Measurements from ENCODE around the gene PPDPF.
"Not testable (repeated sequence)": the region's sequence is repeated elsewhere in the genome, so short reads cannot be mapped to it uniquely, and the experiment has no call there.

The PPDPF gene

DNA sequence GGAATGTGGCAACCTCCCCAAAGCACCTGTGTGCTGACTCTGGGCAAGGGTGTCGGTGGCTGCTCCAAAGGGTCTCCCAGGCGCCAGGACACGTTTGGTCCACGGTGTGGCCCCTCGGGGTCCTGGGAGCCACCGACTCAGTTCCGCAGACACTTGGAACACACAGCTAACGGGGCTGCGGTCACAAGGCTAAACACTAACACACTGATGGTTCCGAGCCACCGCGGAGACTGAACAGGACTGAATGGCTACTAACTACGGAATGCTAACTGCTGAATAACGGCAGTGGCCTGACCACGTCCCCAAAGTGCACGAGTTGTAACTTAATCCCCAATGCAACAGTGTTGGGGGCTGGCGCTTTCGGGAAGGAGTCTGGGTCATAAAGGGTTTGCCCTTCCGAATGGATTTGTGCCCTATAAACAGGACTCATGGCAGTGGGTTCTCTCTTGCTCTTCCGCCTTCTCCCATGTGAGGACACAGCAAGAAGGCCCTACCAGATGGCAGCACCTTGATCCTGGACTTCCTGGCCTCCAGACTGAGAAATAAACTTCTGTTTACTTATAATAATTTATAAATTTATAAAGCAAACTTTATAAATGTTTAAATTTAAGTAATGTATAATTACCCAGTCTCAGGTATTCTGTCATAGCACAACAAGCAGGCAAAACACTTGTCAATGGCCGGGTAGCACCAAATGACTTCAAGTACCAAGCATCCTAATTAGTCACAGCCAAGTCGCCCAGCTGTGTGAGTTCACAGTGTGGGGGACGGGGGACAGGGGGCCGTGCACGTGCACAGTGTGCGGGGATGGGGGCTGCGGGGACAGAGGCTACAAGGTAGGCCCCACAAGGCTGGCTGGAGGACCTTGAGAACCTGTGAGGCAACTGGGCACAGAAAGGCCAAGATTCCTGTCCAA lies 19.4 kb upstream of the PPDPF start:
- DNase-seq = no peak

DNA sequence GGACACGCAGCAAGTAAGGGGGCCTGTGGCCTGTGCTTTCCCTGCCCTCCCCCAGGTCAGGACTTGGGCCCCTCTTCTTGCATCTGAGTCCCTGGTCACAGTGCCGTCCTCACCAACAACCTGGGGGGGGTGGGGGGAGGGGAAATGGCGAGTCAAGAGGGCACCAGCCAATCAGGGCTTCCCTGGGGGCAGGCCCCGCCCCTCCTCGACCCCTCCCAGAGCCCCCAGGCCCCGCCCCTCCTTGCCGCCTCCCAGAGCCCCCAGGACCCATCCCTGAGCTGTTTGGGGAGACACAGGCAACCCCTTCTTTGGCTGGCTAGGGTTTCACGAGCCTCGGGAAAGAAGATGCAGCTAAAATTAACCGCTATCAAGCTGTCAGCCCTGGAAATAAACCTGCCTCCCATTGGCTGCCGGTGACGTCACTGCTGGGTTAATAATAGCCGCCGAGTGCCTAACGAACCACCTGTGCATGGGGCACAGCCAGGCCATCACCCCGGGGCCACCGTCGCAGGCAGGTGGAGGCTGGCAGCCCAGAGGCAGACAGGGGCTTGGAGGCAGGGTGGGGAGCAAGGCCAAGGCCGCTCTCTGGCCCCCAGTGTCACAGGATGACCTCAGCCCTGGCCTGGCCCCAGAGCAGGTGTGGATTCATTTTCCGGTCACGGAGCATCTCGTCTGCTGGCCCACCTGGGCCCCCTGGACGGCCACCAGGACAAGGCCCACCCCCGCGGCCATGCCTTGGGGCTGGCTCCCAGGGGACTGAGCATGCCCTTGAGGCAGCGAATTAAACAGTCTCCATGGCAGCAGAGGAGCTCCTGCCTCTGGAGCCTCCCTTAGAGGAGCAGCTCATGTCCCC lies 18.5 kb upstream of the PPDPF start:
- DNase-seq = no peak

DNA sequence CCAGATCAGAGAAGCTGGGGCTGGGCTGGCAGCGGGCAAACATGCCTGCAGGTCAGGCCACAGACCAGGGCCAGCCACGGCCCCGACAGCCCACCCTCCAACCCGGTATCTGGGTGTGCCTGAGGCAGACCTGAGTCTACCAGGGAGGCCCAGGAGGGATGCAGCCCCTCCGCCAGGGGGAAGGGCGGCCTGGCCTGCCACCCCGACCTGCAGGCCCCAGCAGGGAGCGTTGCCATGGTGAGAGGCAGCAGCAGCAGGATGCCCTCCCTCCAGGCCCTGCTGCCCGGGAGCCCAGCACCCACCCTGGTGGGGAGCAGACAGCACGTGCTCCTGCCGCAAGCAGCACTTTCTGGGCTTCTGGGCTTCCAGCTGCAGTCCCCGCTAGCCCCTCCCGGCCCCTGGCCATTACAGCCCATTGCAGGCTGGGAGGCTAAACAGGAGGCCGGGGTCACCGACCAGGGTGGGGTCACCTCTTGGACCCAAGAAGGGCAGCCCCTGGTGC lies 17.8 kb upstream of the PPDPF start:
- DNase-seq = no peak

DNA sequence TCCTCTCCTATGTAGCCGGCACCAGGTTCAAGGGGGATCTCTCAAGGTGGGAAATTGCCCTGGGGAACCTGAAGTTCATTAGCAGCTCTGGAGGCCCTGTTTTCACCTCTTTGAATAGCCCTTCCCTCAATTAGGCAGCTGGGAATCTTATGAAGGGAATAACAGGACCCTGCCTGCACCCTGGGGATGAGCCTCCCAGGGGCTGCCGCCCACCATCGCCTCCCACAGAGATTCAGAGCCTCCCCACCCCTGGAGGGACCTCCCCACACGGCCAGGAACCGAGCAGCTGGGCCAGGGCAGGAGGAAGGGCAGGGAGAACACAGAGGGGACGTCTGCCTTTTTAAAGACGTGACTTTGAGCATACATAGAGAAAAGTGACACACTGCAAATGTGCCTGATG lies 17.0 kb upstream of the PPDPF start:
- DNase-seq = no peak

DNA sequence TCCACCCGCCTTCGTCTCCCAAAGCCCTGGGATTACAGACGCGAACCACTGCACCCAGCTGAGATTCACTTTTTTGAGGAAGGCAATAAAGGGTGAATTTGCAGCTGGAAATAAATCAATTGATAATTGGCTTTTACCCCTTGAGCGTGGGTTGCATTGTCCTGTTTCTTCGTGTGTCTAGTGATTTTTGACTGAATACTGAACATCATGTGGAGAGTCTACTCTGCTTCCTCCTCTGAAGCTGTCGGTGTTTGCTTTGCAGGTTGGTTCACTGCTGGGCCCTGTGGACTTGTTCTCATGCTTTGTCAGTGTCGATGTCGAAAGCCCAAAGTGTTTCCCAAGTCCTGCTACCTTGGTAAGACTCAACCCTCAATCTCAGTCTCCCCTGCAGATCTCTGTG lies 15.9 kb upstream of the PPDPF start:
- DNase-seq = no peak

DNA sequence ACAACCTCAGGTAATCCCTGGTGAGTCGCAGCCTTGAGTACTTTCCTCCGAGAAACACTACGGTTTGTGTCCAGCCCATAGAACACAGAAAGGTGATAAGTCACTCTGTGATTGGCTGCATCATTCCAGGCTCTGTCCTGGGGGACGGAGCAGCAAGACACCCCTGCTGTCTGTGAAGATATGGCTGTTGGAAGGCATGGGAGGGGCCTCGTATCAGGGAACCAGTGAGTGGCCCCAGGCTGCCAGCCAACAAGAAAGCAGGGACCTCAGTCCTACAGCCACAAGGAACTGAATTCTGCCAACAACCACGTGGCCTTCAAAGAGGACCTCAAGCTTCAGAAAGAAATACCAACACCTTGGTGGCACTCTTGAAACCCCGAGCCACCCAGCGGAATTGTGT lies 15.3 kb upstream of the PPDPF start:
- no peak for DNase-seq

DNA sequence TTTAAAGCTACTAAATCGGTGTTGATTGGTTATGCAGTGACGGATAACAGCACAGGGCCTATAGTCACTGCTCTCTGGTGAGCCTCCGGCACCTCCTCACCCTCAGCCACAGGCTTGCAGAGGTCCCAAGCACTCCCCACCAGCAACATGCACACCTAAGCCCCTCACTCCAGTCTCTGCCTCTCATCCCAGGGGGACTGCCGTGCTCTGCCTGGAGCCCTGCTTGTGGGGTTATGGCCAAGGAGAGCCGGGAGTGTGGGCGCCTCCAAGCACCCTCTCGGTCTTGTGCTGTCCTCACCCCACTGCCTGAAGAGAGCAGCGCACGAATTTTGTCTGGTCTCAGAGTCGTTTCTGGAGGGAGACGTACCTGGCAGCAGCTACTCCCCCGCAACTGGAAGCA lies 14.8 kb upstream of the PPDPF start:
- no peak for DNase-seq

DNA sequence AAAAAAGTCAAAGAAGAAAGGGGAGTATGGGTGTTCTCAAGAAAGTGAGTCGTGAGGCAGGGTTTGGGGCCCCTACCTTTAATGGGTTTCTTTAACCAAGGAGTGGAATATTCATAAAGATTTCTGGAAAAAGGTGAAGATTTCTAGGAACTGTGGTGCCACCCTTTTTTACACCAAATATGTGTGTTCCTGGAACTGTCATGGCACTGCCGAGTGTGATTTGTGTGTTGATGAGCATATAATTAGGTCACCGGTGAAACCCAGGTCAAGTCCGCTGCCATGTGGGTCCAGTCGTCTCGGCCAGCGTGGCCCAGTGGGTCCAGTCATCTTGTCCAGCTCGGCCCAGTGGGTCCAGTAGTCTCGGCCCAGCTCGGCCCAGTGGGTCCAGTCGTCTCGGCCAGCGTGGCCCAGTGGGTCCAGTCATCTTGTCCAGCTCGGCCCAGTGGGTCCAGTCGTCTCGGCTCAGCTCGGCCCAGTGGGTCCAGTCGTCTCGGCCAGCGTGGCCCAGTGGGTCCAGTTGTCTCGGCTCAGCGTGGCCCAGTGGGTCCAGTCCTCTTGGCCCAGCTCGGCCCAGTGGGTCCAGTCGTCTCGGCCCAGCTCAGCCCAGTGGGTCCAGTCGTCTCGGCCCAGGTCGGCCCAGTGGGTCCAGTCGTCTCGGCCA lies 13.4 kb upstream of the PPDPF start:
- DNase-seq = no peak

DNA sequence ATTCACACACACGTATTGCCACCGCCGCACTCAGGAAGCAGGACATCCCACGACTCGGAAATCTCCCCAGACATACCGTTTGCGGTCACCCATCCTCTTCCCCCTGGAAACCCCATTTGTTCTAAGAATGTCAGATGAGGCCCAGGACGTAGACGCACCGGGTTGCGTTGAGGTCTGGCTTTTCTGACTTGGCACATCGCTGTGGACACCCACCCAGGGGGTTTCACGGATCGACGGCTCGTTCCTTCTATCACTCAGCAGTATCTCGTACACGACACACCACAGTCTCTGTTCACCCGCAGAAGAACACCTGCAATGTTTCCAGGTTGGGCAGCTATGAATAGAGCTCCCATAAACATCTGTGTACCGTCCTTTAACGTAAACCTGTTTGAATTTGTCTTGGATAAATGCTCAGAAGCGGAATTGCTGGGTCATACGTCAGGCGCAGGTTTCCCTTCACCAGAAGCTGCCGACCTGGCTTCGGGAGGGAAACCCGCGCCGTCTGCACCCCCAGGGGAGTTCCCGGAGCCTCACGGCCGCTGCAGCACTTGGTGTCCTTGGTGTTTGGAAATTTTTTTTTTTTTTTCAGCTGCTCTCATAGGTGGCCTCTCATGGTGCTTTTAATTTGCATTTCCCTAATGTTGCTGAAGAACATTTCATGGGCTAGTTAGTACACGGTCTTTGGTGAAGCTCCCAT lies 12.3 kb upstream of the PPDPF start:
- DNase-seq = no peak

DNA sequence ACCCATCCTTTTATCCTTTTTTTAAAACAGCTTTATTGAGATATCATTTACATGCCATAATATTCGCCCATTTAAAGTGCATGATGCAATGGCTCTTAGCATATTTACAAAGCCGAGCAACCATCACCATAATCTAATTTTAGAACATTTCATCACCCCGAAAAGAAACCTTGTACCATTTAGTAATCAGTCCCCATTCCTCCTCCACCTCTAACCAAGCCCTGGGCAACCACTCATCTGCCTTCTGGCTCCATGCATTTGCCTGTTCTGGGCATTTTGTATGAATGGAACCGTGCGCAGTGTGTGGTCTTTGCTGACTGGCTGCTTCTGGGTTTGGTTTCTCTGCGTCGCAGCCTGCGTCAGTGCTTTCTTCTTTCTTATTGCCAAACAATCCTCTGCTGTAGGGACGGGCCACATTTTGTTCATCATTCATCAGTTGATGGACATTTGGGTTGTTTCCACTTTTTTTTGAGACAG lies 11.4 kb upstream of the PPDPF start:
- no peak for DNase-seq

DNA sequence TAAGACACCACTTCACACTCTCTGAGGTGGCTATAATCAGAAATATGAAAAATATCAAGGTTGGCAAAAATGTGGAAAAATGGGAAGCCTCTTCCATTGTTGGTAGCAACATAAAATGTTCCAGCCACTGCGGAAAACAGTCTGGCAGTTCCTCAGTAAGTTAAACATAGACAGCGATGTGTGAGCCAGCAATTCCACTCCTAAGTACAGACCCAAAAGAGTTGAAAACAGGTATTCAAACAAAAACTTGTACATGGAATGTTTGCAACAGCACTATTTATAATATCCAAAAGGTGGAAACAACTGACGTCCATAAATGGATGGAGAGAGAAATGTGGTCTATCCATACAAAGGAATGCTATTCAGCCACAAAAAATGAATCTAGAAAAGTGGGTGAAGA lies 7.4 kb upstream of the PPDPF start:
- no peak for DNase-seq

DNA sequence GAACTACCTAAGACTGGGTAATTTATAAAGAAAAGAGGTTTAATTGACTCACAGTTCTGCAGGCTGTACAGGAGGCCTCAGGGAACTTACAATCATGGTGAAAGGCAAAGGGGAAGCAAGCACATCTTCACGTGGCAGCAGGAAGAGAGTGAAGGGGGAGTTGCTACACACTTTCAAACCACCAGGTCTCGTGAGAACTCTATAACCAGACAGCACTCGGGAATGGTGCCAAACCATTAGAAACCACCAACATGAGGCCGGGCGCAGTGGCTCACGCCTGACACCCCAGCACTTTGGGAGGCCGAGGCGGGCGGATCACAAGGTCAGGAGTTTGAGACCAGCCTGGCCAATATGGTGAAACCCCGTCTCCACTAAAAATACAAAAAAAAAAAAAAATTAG lies 6.0 kb upstream of the PPDPF start:
- not testable (repeated sequence) for DNase-seq

DNA sequence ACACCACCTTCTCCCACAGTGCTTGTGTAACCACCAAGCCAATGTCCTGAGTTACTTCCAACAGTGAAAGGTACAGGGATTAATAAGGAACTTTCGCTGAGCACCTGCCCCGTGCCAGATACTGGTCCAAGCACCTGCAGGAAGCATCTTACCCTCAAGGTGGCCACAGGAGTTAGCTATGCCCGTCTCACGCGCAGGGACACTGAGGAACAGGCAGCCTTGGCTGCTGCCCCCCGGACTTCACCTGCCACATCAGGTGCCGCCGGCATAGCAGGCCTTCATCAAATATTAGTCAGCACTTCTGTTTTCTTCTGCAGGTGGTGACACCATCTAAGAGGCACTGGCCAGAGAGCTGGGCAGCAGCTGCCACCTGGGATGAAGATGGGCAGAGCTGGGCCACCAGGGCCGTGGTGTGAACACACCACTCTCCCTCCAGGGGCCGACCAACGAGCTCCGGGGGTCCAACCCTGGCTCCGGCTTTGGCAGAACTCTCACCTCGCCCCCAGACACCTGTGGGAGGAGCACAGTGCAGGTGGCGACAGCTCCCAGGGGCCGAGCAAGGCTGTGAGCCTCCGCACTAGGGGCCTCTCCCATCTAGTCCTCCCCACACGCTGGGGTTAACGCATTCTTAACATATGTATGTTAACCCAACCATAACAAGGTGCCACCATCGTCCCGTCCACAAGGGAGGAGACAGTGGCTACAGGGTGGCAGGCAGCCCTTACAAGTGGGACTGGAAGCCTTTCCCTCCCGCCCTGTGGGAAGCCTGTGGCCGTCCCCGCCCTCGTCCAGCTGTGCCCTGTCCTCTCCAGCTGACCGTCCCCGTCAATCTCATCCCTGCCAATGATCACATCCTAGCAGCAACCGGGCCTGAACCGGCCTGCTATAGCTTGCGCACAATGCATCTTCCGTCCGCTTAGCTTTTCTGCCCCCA lies 2.9 kb upstream of the PPDPF start:
- no peak for DNase-seq

DNA sequence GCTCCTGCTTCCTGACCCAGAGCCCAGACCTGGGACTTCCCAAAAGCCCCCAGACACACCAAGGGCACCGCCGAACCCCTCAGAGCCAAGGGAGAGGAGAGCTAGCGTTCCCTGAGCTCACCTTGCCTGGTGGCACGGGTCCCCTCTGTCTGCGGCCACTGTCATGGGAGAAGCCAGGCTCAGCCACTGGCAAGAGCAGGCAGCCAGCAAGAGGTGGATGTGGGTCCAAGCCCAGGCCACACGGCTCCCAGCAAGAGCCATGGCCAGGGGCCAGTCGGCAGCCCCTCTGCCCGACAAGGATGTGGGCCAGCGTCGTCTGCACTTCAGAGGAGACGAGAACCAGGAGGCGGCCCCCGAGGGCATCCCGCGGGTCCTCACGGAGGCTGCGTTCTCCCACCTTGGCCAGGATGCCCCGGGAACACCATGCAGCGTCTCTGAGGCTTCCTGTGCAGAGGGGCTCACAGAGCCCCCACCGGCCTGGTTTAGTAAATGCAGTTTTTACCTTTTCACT lies 2.2 kb upstream of the PPDPF start:
- DNase-seq = no peak

DNA sequence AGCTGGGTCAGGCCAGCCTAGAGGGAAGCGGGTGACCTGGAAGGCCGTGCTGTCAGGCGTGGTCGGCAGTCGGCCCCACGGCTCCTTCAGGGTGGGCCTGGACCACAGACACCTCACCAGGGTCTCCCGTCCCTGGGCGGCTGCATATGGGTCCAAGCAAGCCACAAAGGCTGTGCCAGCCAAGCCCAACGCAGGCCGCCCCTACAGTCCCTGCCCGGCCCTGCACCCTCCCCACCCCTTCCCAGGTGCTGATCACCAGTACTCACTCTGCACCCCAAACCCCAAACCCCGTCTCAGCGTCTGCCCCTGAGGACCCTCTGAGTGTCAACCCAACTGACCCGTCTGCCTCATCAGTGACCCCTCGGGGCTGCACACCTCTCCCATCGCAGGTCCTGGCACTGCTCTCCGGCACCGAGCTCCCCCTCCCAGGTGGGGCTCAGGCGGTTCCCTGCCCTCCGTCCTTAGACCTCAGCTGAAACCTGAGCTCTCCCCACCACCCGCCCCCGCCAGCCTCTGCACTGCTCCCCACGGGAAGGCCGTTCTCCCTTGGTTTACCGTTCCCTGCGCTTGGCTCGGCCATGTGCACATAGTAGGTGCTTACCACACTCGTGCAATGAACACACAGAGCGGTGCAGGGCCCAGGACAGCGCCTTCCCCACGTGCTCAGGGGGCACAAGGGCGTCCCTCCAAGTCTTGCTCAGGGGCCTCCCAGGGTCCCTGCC lies 1.5 kb upstream of the PPDPF start:
- DNase-seq = no peak

DNA sequence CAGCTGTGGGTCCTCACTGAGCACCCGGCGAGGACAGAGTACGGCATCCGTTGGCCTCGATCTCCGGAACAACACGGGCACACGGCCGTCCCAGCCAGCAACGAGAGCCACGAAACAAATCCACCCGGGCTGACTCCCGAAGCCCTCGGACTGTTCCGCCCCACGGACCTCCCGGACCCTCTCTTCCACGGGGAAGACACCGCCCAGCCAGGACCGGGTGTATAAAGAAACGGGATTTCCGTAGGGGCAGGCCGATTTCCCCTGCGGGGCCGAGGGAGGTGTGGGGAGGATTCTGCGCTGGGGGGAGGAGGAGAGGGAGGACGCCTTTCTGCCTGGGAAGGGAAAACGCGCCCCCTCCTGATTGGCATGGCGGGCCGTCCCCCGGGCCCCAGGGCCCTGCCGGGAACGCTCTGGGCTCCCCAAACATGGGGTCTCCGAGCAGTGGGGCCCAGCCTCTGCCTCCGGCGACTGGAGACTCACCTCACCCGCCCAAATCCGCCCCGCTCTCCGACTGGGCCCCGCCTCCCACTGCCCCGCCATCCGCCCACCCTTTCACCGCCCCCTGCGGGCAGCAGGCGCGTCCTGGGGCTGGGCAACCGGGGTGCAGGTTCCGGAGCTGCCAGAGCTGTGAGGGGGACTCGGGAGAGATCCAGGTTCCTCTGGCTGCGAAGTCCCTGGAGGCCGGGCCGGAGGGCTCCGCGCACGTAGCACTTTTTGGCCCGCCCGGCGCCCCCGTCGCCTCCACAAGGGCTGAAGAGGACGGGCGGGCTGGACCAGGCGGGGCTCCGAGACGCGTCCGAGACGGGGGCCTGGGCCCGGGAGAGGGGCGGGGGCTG lies 679 bp upstream of the PPDPF start:
- DNase-seq = peak; percentile 67

DNA sequence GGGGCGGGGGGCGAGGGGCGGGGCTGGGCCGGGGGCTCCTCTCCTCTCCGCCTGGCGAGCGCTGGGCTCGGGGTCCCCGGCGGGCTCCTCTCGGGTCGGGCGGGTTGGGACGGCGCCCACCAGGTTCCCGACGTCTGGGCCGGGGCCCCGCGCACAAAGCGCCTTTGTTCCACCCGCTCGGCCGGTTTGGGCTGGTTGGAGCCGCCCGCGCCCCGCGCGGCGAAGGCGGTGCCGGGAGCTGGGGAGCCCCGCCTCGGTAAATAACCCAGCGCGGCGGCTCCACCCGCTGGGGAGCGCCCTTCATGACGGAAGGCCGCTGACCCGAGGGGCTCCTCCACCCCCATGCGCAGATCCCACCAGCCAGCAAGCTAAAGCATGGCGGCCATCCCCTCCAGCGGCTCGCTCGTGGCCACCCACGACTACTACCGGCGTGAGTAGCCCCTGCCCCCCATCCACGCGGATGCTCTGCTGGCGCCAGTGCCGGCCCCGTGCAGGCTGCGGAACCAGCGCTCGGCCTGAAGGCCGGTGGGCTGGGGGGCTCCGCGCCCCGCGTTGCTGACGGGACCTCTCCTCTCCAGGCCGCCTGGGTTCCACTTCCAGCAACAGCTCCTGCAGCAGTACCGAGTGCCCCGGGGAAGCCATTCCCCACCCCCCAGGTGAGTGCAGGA lies 503 bp downstream of the PPDPF start:
- DNase-seq = peak; percentile 75

DNA sequence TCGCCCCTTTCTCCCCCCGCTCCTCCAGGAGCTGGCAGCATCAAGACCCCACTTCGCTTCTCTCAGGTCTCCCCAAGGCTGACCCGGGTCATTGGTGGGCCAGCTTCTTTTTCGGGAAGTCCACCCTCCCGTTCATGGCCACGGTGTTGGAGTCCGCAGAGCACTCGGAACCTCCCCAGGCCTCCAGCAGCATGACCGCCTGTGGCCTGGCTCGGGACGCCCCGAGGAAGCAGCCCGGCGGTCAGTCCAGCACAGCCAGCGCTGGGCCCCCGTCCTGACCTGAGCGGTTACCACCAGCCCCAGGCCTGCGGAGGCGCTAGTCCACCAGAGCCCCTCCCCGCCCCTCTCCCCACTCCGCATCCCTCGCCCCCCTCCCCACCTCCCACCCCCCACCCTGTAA lies 1.0 kb downstream of the PPDPF start:
- DNase-seq = no peak
